Cerebellar nuclear complex (tissue), 1 donor: Measurements from ENCODE around the gene NAE1.
"Not testable (repeated sequence)": the region's sequence is repeated elsewhere in the genome, so short reads cannot be mapped to it uniquely, and the experiment has no call there.

Source experiments
- DNase-seq, 2 experiments: peaks; one replicate each; lab custom pipeline; 2025; lab: John Stamatoyannopoulos, UW

The NAE1 gene

DNA sequence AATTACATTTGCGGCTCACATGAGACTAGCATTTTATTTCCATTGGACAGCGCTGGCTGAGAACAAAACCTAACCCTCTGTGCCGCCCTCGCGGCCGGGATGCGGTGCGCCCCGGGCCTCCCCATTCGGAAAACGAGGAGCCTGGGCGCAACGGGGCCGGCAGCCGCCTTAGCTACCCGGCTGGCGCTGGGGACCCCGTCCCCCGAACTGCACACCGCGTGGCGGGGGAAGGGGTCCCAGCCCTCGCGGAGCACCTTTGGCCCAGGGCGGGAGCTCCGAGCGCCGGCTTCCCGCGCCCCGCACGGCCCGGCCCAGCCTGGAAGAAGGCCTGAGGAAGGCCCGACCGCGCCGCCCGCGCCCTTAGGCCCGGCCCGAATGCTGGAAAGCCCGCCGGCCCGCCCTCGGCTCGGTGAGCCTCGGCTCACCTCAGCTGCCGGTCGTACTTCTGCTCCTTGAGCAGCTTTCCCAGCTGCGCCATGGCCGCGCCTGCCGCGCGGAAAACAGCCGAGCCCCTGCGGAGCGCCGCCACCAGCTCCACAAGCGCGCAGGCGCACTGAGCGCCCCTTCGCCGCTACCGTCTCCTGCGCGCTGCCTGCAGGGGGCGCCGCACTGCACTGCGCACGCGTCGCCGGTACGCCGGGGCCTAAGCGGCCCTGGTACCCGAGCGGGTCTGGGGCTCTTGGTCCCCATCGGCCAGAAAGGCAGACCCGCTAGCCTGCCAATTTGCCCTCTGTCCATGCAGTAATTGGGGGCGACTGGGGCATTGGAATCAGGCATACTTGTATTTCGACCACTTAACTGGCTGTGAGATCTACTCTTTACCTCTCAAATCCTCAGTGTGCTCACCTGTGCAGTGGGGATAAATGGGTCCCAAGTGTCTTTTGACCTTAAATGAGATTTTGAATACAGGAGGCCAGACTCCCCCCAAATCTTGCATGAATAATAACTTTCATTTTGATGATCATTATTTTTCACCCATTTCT, at the start of gene NAE1:
TSS of gene NAE1 (minus strand) at position 555 of the 983 bp plus-strand sequence. CDS start at position 478, 77 bp downstream.
- DNase-seq = peak in 1 of 2 experiments; percentile 49

DNA sequence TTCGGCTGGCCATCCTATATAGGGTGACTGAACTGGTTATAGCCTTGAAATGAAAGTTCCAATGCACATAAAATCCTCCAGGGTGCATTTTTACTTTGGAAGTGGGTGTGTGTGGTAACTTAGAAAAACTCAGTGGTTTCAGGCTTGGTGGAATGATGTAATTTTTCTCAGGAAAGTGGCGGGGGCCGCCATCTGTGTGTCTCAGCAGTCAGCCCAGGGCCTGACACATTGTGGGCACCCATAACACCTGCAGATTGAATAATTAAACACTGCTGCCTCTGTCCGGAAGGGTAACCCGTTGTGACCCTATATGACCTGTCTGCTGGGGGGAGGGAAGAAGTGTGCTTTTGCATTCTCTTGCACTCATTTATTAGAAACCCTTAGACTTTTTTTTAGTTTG, 47.3 kb upstream of the NAE1 start:
- no peak for DNase-seq

DNA sequence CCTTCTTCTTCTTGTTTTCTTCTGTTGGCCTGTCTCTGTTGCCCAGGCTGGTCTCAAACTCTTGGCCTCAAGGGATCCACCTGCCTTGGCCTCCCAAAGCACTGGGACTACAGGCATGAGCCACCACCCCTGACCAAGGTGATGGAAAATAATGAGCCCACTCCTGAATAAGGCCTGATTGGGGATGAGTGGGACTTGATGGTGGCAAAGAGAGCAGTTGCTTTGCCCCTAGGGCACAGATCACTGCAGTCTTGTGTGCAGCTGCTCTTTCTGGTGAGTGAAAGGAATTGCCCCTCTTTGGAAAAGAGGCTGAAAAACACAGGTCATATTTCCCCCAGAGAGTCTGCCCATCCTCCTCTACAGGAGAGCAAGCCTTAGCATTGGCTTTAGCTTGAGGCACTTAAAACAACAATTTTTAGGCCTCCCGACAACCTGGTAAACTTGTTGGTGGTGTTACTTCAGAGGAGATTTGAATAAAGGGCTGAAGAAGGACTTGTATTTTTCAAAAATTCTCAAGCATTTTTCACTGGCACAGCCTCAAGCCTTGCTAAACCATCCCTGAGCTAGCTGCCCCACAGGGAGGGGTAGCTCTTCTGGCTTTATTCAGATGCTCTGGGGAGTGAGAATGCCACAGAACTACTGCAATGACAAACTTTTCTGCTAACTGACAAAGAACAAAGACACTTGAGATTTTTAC, 43.5 kb upstream of the NAE1 start:
- DNase-seq = no peak

DNA sequence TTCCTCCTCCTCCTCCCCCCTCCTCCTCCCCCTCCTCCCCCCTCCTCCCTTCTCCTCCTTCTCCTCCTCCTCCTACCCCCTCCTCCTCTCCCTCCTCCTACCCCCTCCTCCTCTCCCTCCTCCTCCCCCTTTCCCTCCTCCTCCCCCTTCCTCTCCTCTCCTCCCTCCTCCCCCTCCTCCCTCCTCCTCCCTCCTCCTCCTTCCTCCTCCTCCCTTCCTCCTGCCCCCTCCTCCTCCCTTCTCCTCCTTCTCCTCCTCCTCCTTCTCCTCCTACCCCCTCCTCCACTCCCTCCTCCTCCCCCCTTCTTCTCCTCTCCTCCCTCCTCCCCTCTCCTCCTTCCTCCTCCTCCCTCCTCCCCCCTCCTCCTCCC, 42.9 kb upstream of the NAE1 start:
- DNase-seq = no peak

DNA sequence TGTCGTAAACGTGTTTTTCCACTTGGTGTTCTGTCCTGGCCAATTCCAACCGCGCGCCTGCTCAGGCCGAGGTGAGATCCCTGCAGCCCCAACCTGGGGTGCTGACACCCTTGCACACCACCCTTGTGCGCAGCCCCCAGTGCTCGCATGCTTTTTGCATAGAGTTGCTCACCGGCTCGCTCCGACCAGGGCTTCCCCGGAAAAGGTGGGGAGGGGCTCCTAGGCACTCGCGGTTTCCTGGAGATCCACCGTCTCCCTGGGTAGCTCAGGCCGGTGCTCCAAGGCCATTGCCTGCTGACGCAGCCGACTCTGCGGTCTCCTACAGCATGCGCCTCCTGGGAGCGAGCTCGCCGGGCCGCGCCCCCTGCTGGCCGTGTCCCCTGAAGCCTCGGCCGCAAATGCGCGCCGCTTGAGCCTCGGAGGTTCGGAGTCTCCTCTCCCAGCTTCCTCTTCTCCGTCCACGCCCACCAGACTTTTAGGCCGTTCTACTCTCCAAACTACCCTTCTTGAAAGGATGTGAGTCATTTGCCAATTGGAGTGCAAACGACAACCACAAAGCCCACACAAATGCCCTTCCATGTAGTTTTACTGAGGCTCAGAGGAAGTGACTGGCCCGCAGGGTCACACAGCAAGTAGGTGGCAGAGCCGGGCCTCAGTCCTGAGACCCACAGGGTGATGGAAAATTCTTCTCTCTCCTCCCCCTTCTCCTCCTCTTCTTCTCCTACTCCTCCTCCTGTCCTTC, 42.3 kb upstream of the NAE1 start:
- peak in 1 of 2 experiments; percentile 34 for DNase-seq

DNA sequence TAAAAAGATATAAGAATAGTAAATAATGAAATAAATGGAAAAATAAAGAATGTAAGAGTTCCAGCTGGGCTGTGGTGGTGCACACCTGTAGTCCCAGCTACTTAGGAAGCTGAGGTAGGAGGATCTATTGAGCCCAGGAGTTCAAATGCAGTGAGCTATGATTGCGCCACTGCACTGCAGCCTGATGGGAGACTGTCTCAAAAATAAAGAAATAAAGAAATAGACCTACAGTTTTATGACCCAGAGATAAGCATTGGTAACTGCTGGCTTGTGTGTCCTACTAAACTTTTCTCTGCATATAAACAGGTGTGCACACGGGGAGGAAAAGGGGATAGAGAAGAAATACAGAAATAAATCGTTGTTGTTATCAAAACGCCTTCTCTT, 41.8 kb upstream of the NAE1 start:
- DNase-seq = no peak

DNA sequence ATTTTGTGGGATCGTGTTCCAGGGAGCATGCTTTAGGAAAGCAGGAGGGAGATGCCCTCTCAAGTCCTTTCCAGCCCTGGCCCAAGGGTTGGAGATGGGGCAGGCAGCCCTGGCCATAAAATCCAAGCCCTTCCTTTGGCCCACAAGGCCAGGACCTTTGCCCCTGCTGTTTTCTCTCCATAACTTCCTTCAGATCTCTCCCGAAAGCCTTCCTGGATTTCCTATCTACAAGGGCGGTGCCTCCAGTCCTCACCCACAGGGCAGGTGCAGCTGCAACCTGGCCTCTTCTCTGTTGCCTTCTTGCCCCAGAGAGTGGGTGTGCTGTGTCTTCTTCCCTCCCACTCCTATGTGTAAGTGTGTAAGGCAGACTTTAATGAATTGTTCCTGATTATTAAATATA, 41.1 kb upstream of the NAE1 start:
- DNase-seq = no peak

DNA sequence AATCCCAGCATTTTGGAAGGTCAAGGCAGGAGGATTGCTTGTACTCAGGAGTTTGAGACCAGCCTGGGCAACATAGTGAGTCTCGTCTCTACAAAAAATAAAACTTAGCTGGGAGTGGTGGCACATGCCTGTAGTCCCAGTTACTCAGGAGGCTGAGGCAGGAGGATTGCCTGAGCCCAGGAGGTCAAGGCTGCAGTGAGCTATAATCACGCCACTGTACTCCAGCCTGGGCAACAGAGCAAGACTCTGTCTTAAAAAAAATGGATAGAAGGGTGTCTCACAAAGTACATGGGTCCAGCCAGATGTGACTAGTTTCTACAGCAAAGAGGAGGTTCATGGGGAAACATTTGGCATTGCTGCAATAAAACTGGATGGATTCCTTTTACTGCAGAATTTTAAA, 40.6 kb upstream of the NAE1 start:
- not testable (repeated sequence) for DNase-seq

DNA sequence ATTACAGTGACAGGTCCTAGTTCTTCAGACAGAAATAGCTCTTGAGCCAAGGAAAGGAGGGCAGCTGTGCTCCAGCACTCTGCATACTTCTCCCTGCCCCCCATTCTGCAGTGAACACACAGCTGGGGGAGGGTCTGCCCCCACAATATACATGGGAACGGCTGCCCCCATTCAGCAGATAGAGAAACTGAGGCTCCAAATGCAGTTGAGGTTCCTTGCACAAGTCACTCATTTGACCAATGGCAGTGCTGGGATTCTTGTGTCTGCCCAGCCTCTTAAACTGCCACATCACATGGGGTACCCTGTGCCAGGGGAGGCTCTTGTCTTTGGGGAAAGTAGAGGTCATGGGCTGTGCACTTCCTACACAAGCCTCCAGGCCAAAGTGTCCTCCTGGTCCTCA, 38.6 kb upstream of the NAE1 start:
- DNase-seq = no peak

DNA sequence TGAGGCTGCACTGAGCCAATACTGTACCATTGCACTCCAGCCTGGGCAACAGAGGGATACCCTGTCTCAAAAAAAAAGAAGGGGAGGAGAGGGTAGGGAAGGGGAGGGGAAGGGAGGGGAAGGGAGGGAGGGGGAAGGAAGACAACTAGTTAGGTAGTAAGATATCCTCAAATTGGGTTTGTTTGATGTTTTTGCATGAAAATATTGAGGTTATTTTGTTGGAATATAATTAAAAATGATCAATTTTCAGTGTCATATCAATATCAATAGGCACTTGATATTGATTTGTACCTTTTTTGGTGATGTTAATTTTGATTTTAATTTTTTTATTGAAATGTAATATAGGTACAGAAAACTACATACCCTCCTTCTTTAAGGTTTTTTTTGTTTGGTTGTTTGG, 32.9 kb upstream of the NAE1 start:
- DNase-seq = no peak

DNA sequence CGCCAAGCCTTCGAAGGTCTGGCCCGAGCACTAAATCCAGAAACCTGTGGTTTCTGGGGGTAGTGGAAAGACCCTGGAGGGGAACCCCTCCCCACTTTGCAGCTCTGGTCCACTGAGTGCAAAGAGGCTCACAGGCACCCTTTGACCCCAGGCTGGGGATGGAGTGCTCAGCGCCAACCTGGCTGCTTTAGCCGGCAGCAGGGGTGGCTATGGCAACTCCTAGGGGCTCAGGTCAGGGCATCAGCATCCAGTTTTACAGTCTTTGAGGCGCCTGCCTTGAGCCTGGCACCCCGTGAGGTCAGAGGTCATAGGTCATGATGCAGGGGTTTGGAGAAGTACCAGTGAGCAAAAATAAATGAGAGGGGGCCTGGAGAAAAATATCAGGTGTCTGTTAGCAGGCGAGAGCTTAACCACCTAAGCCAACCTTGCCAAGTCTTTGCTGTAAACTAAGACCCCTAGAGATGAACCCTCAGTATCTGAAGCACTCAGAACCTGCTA, 31.3 kb upstream of the NAE1 start:
- DNase-seq = no peak

DNA sequence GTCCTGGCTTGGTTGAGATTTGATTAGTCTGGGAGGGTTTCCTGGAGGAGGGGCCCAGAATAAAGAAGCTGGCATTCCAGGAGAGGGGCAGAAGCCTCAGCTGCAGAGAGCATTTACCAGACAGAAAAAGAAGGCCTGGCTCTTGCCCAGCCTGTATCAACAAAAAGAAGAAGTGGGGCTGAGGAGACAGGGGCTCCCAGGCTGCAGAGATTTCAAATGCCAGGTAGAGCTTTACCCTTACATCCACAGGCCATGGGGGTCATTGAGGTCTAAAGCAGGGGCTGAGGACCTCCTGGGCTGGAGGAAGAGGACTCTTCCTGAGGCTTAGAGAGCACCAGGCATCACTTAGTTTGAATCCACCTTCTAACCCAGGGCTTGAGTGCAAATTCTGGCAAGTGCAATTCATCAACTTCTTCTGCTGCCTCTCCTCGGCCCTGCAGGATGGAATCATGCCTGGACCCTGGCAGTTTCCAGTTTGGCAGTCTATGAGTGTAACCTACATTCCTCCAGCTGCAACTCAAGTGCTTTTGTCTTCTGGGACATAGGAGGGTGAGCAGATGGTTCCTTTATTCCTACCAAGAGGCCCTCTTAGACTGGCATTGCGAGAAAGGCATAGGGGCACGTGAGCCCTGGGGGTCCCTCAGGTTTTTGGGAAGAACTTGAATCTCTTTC, 28.8 kb upstream of the NAE1 start:
- no peak for DNase-seq

DNA sequence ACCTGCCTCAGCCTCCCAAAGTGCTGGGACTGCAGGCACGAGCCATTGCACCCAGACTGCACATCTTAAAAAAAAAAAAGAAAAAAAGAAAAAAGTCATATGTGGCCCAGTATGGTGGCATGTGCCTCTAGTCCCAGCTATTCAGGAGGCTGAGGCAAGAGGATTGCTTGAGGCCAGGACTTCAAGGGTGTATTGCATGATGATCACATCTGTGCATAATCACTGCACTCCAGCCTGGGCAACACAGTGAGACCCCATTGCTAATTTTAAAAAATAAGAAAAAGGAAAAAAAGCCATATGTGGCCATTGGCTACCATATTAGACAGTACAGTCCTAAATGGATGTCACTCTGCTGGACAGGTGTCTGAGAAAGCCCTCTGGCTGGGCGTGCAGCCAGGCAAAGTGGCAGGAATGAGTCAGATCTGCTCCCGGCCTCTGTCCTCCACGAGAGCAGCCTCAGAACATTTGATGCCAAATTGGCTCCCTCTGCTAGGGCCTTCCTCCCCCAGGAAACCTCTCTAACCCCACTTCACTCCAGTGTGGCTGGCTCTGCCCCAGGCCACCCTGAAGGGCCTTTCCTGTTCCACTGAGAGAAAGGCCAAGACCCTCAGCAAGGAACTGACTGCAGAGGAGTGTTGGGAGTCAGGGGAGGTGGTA, 28.1 kb upstream of the NAE1 start:
- no peak for DNase-seq

DNA sequence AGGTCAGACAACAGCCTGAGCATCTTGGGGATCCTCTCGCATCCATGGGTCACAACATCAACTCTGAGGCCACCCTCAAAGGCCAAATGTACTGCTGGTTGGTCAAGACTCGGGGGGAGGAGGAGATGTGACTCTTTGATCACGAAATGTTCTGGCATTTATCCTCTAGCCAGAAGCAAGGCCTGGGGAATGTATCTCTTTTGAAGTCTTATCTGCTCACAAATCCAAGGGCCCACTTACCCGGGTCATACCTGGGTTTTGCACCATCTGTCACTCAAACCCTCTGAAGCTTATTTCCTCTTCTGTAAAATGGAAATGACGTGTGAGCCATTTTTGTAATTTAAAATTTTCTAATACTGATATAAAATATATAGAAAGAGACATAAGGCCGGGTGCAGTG, 26.7 kb upstream of the NAE1 start:
- DNase-seq = no peak

DNA sequence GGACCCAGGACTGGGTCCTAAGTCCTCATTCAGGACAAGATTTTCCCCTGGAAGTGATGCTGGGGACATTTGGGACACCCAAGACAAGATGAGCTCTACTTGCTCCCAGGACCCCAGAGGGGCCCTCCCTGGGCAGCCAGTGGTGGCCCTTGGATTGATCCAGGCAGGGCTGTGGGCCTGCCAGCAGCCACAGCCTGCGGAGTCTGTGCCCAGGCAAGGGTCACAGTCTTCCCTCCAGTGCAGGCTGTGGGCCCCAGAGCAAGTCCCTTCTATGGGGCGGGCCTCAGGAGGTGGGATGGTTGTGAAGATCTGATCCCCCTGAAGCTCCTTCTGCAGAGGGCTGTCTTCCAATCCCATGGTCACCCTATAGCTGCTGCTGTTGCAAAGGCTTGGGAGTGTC, 26.0 kb upstream of the NAE1 start:
- no peak for DNase-seq

DNA sequence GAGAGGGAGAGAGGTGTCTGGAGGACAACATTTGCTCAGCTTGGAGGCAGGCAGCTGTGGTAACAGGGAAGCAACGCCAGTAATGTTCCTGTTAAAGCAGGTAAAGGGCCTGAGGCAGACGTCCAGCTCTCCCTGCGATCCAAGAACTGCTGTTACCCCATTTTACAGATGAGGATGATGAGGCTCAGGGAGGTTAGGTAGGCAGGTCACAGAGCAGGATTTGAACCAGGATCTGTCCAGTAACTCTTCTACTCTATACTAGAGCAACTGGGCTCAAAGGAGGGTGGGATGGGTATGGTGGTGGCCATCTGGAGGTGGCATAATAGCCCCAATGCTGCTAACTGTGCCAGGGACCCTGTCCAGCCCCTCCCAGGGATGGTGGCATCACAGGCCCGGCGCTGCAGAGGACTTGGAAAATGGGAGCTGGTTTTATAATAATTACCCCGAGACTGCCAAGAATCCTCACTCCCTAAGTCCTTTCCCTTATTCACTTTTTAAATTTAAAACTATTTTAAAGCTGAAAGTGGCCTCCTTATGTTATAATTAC, 25.5 kb upstream of the NAE1 start:
- DNase-seq = no peak

DNA sequence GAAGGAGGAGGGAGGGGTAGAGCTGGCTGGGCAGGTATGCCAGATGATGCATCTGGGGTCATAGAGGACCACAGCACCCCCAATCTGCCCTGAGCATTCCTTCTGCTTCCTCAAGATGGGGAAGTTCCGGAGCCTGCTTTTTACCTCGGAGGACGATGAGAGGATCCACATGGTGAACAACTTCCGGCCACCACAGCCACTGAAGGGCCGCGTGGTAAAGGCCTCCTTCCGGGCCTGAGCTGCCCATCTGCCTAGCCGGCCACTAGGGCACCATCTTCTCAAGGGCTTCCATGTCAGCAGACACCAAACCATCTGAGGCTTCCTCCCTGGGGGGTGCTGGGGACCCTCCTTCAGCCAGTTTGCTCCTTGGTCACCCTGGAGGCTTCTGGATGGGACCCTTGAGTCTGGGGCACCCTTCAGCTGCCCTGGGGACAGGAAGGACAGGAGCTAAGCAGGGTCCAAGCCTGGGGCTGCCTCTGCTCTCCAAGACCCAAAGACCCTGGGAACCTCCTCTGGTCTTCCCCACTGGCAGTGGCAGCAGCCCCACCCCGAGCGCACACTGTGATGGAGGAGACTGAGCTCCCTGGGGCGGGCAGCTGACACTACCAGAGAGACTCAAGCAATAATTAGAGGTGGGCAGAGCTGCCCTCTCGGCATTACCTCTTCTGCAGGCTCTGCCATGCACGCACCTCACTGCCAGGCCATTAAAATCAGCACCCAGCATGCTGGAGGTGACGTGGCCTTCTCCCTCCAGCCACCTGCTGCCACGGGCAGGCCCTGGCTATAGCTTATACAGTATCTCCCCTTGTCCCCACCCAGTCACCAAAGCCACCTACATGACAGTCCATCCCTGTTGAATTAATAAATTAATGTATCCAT, 22.7 kb upstream of the NAE1 start:
- no peak for DNase-seq

DNA sequence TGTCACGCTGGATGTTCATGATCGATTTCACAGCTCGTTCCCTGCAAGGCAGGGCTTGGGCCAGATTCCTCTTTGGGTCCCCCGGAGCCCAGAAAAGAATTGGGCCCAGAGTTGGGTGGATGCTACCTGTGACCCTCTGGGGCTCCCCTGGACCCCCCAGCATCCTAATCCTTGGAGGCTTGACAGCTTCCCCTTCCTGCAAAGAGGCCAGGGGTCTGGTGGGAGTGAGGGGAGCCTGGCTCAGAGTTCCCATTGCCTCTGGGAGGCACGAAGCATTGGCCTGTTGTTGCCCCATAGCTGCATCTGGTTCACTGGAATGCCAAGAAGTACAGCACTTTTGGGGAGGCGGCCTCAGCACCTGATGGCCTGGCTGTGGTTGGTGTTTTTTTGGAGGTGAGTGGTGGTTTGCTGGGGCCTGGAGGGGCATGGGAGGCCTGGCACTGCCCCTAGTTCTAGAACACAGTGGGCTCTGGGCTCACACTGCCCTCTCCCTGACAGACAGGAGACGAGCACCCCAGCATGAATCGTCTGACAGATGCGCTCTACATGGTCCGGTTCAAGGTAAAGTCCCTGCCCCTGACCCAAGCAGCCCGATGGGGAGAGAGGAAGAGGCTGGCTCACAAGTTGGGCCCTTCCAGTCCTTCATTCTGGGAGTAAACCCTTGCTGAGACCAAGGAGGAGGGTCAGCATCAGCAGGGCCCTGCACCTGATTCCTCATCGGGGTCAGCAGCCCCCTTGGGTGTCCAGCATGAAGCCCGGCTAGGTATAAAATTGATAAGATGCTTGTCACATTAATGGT, 20.6 kb upstream of the NAE1 start:
- no peak for DNase-seq
